Kidney tubule cell (primary cell): ENCODE data around the gene SNAI1.

Experiments
- DNase-seq: peaks from one replicate; pipeline ENCODE4 v3.0.0-alpha.2; 2018; ENCODE audit warnings: low spot score

The SNAI1 gene

GRCh38 chr20:50037575-50037974 lies 54.8 kb downstream of the SNAI1 start:
- no peak for DNase-seq

GRCh38 chr20:50038169-50038568 lies 55.4 kb downstream of the SNAI1 start:
- DNase-seq: no peak
